Measurements from ENCODE around the gene FUT7.

The FUT7 gene

DNA sequence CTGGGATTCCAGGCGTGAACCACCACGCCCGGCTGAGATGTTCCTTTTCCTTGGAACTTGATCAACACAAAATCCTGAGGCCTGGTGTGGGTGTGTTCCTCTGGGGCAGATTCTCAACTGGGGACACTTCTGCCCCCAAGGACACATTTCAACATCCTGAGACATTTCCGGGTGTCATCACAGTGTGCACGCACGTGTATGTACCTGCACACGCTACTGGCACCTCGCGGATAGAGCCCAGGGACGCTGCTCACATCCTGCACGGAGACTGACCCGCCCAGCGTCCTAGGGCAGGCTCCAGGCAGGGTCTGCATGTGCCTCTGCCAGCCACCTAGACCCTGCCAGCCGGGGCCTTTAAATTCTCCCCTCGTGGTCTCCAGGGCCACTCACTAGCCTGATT is 30.5 kb upstream of the FUT7 start:
- TF ChIP-seq, protein P1, sequence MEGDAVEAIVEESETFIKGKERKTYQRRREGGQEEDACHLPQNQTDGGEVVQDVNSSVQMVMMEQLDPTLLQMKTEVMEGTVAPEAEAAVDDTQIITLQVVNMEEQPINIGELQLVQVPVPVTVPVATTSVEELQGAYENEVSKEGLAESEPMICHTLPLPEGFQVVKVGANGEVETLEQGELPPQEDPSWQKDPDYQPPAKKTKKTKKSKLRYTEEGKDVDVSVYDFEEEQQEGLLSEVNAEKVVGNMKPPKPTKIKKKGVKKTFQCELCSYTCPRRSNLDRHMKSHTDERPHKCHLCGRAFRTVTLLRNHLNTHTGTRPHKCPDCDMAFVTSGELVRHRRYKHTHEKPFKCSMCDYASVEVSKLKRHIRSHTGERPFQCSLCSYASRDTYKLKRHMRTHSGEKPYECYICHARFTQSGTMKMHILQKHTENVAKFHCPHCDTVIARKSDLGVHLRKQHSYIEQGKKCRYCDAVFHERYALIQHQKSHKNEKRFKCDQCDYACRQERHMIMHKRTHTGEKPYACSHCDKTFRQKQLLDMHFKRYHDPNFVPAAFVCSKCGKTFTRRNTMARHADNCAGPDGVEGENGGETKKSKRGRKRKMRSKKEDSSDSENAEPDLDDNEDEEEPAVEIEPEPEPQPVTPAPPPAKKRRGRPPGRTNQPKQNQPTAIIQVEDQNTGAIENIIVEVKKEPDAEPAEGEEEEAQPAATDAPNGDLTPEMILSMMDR (IDR thresholded peaks at IDR 0.05; ENCODE audit: low read depth, low read length): no peak
- no peak overlapping the region for H3K4me3 ChIP-seq (ENCODE audit: low read depth, low read length)
- no peak for DNase-seq (ENCODE audit: low read depth, low spot score)
- in situ Hi-C loops (cut with HindIII; ENCODE audit: low sequenced_read_pairs): no loop called here

DNA sequence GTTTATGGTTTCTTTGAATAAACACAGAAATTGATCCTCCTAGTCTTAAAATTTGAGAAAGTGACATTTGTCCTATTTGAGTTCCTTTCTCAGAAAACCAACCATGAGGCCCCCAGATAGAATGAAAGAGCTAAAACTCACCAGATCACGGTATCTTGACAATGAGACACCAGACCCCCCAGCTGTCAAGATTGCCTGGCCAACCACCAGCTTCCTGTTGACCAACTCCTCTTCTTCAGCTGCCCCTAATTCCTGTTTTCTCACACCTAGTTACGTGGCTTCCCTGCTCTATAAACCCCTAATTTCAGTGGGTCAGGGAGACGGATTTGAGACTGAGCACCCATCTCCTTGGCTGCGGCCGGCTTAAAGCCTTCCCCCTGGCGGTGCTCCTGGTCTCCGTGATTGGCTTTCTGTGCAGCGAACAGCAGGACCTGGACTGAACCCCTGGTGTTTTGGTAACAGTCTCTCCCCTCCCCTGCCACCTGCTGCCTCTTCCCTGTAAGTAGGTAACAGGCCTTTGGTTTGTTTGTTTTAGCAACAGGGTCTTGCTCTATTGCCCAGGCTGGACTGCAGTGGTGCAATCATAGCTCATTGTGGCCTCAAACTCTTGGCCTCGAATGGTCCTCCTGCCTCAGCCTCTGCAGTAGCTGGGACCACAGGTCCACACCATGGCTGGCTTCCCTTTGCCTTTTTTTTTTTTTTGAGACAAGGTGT is 26.8 kb upstream of the FUT7 start:
- H3K4me3 ChIP-seq (ENCODE audit: low read depth, low read length): no peak overlapping the region
- TF ChIP-seq, protein P1 (IDR thresholded peaks at IDR 0.05; ENCODE audit: low read depth, low read length): no peak
- in situ Hi-C loops (cut with HindIII; ENCODE audit: low sequenced_read_pairs): no loop called here
- DNase-seq (ENCODE audit: low read depth, low spot score): no peak

DNA sequence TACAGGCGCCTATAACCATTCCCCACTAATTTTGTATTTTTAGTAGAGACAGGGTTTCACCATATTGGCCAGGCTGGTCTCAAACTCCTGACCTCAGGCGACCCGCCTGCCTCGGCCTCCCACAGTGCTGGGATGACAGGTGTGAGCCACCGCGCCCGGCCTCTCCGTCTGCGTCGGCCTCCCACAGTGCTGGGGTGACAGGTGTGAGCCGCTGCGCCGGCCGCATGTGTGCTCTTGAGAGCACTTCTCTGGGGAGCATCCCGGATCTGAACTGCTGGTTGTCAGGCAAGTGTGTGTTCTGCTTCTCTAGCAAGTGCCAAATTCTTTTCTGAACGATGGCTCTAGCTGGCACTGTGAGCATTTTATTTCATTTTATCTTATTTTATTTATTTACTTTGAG is 25.7 kb upstream of the FUT7 start:
- no peak for DNase-seq (ENCODE audit: low read depth, low spot score)
- TF ChIP-seq, protein P1 (IDR thresholded peaks at IDR 0.05; ENCODE audit: low read depth, low read length): no peak
- no peak overlapping the region for H3K4me3 ChIP-seq (ENCODE audit: low read depth, low read length)
- in situ Hi-C loops (cut with HindIII; ENCODE audit: low sequenced_read_pairs): no loop called here

DNA sequence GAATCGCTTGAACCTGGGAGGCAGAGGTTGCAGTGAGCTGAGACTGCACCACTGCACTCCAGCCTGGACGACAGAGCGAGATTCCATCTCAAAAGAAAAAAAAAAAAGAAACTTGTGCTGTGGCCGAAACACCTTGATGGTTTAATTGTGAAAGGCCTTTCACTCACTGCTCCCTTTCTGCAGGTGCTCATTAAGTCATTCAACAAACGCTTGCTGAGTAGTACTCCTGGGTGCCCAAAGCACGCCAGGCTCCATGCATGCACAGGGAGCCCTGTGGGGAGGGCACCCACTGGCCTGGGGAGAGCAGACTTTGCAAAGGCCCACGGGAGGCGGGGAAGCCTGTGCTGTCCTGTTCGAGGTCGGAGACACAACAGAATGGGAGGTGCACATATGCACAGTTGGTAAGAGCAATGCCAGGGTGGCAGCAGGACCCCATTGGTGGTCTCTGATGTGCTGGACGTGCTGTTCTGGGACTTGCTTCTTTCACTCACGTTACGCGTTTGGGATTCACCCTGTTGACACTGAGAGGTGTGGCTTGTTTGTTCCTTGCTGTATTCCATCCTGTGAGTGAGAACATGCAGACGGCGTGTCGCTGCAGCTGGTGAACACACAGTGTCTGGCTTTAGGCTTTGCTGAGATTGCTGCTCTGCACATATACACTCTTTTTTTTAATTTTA is 25.0 kb upstream of the FUT7 start:
- in situ Hi-C loops (cut with HindIII; ENCODE audit: low sequenced_read_pairs): no loop called here
- H3K4me3 ChIP-seq (ENCODE audit: low read depth, low read length): no peak overlapping the region
- DNase-seq (ENCODE audit: low read depth, low spot score): no peak
- TF ChIP-seq, protein P1 (IDR thresholded peaks at IDR 0.05; ENCODE audit: low read depth, low read length): no peak

DNA sequence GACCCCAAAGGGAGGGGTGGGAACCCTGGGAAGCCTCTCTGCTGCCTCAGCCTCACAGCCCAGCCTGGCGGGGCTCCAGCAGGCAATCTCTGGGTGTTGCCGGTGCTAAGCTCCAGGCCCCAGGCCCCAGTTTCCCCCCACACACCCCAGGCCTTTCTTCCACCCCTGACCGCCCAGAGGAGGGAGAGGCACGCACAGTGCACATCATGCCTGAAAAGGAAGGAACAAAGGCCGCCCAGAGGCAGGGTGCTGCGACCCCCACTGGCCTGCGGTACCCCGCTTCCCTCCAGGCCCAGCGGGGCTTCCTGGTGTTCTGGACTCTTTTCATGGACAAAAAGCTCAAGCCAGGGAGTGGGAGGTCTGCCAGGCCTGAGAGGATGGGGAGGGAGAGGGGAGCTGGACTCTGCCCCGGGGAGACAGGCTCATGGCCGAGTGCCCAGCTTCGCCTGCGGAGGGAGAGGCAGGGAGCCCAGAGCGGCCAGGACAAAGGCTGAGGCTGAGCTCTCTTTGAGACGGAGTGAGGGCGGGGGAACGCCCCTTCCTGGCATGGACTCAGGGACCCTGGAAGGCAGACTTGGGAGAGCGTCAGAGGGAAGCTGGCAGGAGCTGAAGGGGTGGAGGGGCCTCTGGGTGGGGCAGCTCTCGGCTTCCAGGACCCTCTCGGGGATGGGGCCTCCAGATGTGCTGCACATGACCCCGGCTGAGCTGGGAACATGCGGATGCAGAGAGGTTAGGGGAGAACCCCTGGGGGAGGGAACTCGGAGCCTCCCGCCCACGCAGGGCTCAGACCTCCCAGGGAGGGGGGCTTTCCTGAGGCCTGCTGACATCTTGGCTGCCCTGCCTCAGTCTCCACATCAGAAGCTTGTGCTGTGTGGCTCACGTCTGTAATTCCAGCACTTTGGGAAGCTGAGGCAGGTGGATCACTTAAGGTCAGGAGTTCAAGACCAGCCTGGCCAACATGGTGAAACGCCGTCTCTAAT is 23.8 kb upstream of the FUT7 start:
- peak; percentile 83 for DNase-seq (ENCODE audit: low read depth, low spot score)
- H3K4me3 ChIP-seq (ENCODE audit: low read depth, low read length): no peak overlapping the region
- in situ Hi-C loops (cut with HindIII; ENCODE audit: low sequenced_read_pairs): no loop called here
- TF ChIP-seq, protein P1 (IDR thresholded peaks at IDR 0.05; ENCODE audit: low read depth, low read length): no peak

DNA sequence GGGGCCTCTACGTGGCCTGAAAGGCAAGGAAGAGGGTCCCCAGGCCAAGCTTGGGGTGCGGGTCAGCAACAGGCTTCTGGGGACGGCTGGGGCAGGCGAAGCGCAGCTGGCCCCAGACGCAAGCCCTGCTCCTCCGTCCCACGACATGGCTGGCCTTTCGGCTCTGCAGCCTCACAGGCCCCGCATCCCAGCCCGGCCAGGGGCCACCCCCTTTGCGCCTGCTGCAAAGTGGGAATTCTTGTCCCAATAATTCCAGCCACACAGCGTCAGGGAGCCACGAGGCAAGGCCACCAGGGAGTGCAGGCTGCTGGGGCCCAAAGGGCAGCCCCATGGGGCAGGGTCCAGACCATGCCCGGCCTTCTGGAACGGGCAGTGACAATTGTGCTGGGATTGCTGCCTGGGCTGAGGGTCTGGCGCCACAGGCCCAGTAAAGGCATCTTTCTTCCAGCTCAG is 23.1 kb upstream of the FUT7 start:
- TF ChIP-seq, protein P1 (IDR thresholded peaks at IDR 0.05; ENCODE audit: low read depth, low read length): no peak
- in situ Hi-C loops (cut with HindIII; ENCODE audit: low sequenced_read_pairs): no loop called here
- DNase-seq (ENCODE audit: low read depth, low spot score): no peak
- no peak overlapping the region for H3K4me3 ChIP-seq (ENCODE audit: low read depth, low read length)

Measured in astrocyte of the spinal cord (primary cell).